ENCODE data around the gene PLCH1.

DNA sequence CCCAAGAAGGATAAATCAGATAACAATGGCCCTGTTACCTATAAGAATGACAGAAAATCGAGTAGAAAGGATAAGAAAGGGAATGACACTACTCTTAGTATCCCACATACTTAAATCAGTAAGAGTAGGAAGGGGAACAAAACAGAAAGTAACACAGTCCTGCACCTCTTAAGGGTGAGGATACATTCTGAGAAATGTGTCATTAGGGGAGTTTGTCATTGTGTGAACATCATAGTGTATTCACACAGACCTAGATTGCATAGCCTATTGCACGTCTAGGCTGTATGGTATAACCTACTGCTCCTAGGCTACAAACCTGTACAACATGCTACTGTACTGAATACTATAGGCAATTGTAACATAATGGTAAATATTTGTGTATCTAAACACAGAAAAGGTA, 142.6 kb downstream of the PLCH1 start:
- TF ChIP-seq, protein P1, sequence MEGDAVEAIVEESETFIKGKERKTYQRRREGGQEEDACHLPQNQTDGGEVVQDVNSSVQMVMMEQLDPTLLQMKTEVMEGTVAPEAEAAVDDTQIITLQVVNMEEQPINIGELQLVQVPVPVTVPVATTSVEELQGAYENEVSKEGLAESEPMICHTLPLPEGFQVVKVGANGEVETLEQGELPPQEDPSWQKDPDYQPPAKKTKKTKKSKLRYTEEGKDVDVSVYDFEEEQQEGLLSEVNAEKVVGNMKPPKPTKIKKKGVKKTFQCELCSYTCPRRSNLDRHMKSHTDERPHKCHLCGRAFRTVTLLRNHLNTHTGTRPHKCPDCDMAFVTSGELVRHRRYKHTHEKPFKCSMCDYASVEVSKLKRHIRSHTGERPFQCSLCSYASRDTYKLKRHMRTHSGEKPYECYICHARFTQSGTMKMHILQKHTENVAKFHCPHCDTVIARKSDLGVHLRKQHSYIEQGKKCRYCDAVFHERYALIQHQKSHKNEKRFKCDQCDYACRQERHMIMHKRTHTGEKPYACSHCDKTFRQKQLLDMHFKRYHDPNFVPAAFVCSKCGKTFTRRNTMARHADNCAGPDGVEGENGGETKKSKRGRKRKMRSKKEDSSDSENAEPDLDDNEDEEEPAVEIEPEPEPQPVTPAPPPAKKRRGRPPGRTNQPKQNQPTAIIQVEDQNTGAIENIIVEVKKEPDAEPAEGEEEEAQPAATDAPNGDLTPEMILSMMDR (IDR thresholded peaks at IDR 0.05) = no peak
- no peak for TF ChIP-seq POLR2A (IDR thresholded peaks at IDR 0.05)

All from uterus (tissue), 2 donors.